HepG2 (cell line): ENCODE results near the gene CARS2. TPM values are rescaled to one million over a fixed set of nuclear protein-coding genes. Genes with fewer than 3 reads are reported as not detected.

ENCODE experiments used
- ATAC-seq: fragments of 200-7000 bp; cut with Tn5 transposase; 3 replicates; pipeline ENCODE4 v1.9.1; 2020; ENCODE audit warnings: mild to moderate bottlenecking, moderate library complexity
- BruUV-seq: library from RNA; stranded (reverse); fragments of 400-500 nt; replicated peaks from 2 replicates; lab custom pipeline; 2021; lab: Mats Ljungman, UMichigan
- CTCF ChIA-PET: fragments of 300-600 bp; formaldehyde crosslinking; extraction: SDS; loops from one replicate; lab custom pipeline; 2021; ENCODE audit warnings: low total read pairs, inconsistent platforms, low intra/inter-chr PET ratio; lab: Yijun Ruan, JAX
- POLR2A ChIA-PET: fragments of 350-600 bp; sonication (Branson Sonifier 250); formaldehyde crosslinking; loops from one replicate; lab custom pipeline; 2020; ENCODE audit warnings: antibody characterized with exemption, inconsistent platforms; lab: Yijun Ruan, JAX
- DNase-seq: peaks from one replicate; pipeline ENCODE4 v3.0.0-alpha.2; 2015; ENCODE audit warnings: low spot score
- FAIRE-seq: peaks from 3 replicates; lab custom pipeline; 2011; peaks lifted over from hg19 to GRCh38; lab: Jason Lieb, UNC
- H2AFZ ChIP-seq: one replicate; pipeline ENCODE4 v1.6.1; 2011; ENCODE audit warnings: low read length, inconsistent platforms
- H3K27ac ChIP-seq: fragments of 300-600 bp; 3 replicates; pipeline ENCODE4 v1.8.0; 2011; ENCODE audit warnings: mixed run types, mild to moderate bottlenecking, mixed read lengths, low read length, inconsistent platforms; ENCODE audit not compliant: insufficient read depth; ENCODE audit errors: extremely low read length
- H3K27me3 ChIP-seq, 2 experiments: fragments of 200-600 bp in 1 of 2; 2 replicates in 1 of 2; 3 replicates in 1 of 2; pipeline versions ENCODE4 v1.6.0 to v1.8.0; 2011; ENCODE audit warnings: low read length in 2 of 2, mild to moderate bottlenecking in 2 of 2, moderate library complexity in 2 of 2, inconsistent platforms in 1 of 2; ENCODE audit not compliant: insufficient read depth in 2 of 2, control insufficient read depth in 1 of 2
- H3K36me3 ChIP-seq, 2 experiments: fragments of 200-600 bp in 1 of 2; replicated peaks in 1 of 2; 2 replicates in 1 of 2; 3 replicates in 1 of 2; pipeline versions ENCODE4 v1.5.1 to v1.8.0; 2011; ENCODE audit warnings: low read length in 2 of 2, inconsistent platforms in 1 of 2; ENCODE audit not compliant: insufficient read depth in 2 of 2, control insufficient read depth in 1 of 2
- H3K4me1 ChIP-seq: 2 replicates; pipeline ENCODE4 v1.5.1; 2012; ENCODE audit warnings: low read length, inconsistent platforms; ENCODE audit not compliant: insufficient read depth
- H3K4me2 ChIP-seq: 2 replicates; pipeline ENCODE4 v1.6.0; 2011; ENCODE audit warnings: low read depth, low read length, inconsistent platforms
- H3K4me3 ChIP-seq, 3 experiments: fragments of 200-600 bp in 1 of 3; sonication (generic), shearing (Covaris generic) in 1 of 3; replicated peaks in 1 of 3; 2 replicates each; pipeline ENCODE4 v1.5.1; 2011 to 2016; ENCODE audit warnings: low read length in 3 of 3, inconsistent platforms in 2 of 3, low read depth in 2 of 3, mild to moderate bottlenecking in 2 of 3, control low read depth in 1 of 3, mixed read lengths in 1 of 3; ENCODE audit not compliant: insufficient read depth in 1 of 3
- H3K79me2 ChIP-seq: one replicate; pipeline ENCODE4 v1.6.1; 2011; ENCODE audit warnings: low read length, inconsistent platforms; ENCODE audit not compliant: insufficient read depth
- H3K9ac ChIP-seq: 2 replicates; pipeline ENCODE4 v1.6.0; 2011; ENCODE audit warnings: mild to moderate bottlenecking, low read depth, low read length, inconsistent platforms; ENCODE audit not compliant: insufficient read depth
- H3K9me3 ChIP-seq: 2 replicates; pipeline ENCODE4 v1.5.1; 2012; ENCODE audit warnings: mild to moderate bottlenecking, low read length
- H4K20me1 ChIP-seq: 2 replicates; pipeline ENCODE4 v1.6.0; 2011; ENCODE audit warnings: inconsistent platforms, mild to moderate bottlenecking, low read length, moderate library complexity; ENCODE audit not compliant: insufficient read depth
- CTCF ChIP-seq: sonication (generic); formaldehyde crosslinking; IDR thresholded peaks from 2 replicates; pipeline ENCODE4 v1.5.0; 2020; ENCODE audit warnings: mild to moderate bottlenecking, missing genetic modification reagents, moderate library complexity
- GFI1 ChIP-seq: sonication (generic); formaldehyde crosslinking; IDR thresholded peaks from 2 replicates; pipeline ENCODE4 v1.5.0; 2020; ENCODE audit warnings: missing genetic modification reagents, mild to moderate bottlenecking, borderline replicate concordance
- HNF1B ChIP-seq: sonication (generic); formaldehyde crosslinking; IDR thresholded peaks from 2 replicates; pipeline ENCODE4 v1.5.1; 2020; ENCODE audit warnings: mild to moderate bottlenecking, moderate library complexity, missing genetic modification reagents
- KLF13 ChIP-seq: sonication (generic); formaldehyde crosslinking; IDR thresholded peaks from 2 replicates; pipeline ENCODE4 v1.4.0; 2020; ENCODE audit warnings: mild to moderate bottlenecking, missing genetic modification reagents
- POLR2AphosphoS2 ChIP-seq: IDR thresholded peaks from 2 replicates; pipeline ENCODE4 v1.6.1; 2011; ENCODE audit warnings: low read depth, low read length, improper control_type of control experiment
- RFXAP ChIP-seq: sonication (generic); formaldehyde crosslinking; IDR thresholded peaks from 2 replicates; pipeline ENCODE4 v1.4.0; 2020; ENCODE audit warnings: missing genetic modification reagents, borderline replicate concordance
- SRSF9 ChIP-seq: fragments of 200-400 bp; formaldehyde crosslinking; IDR thresholded peaks from 2 replicates; pipeline ENCODE4 v1.6.1; 2018; ENCODE audit warnings: borderline replicate concordance, mild to moderate bottlenecking, low read depth, low read length; ENCODE audit not compliant: insufficient read depth, poor library complexity, severe bottlenecking
- SYNCRIP ChIP-seq: fragments of 200-400 bp; formaldehyde crosslinking; IDR thresholded peaks from 2 replicates; pipeline ENCODE4 v1.6.1; 2018; ENCODE audit warnings: mild to moderate bottlenecking, low read depth, low read length; ENCODE audit not compliant: insufficient read depth
- ZFY ChIP-seq: sonication (generic); formaldehyde crosslinking; IDR thresholded peaks from 2 replicates; pipeline ENCODE4 v1.4.0; 2020; ENCODE audit warnings: missing genetic modification reagents
- ZNF589 ChIP-seq: sonication (generic); formaldehyde crosslinking; conservative IDR thresholded peaks from 2 replicates; pipeline ENCODE4 v1.8.0; 2022; ENCODE audit warnings: mild to moderate bottlenecking, moderate library complexity, missing genetic modification reagents
- ZNF7 ChIP-seq: IDR thresholded peaks from 2 replicates; pipeline ENCODE4 v1.6.1; 2016; ENCODE audit warnings: missing biosample characterization, missing genetic modification reagents
- ZNF816 ChIP-seq: sonication (generic); formaldehyde crosslinking; IDR thresholded peaks from 2 replicates; pipeline ENCODE4 v1.8.0; 2022; ENCODE audit warnings: missing genetic modification reagents, mild to moderate bottlenecking, borderline replicate concordance
- WGBS: methylation state at CpG from one replicate; pipeline ENCODE4 v1.1.6; 2017; ENCODE audit warnings: low lambda C conversion rate; 5-methylcytosine and 5-hydroxymethylcytosine counted together
- in situ Hi-C: cut with HindIII; loops from 2 replicates; pipeline ENCODE4 v1.10.0; 2017; ENCODE audit warnings: low pct_unique_long_range_greater_than_20kb; ENCODE audit not compliant: extremely low pct_ligation_motif_present
- intact Hi-C: fragments of 100-400 bp; cut with micrococcal nuclease; formaldehyde crosslinking; loops from one replicate; pipeline ENCODE4 v1.10.0; 2022; ENCODE audit not compliant: unreplicated experiment
- polyA plus RNA-seq, 8 experiments: library from polyadenylated mRNA; depleted of rRNA in 3 of 8; stranded (reverse) in 7 of 8; unstranded in 1 of 8; fragments of >200 nt; fragmentation: Illumina TruSeq in 4 of 8; extraction: Trizol in 4 of 8; gene quantifications; 2 replicates each; pipeline versions ENCODE4 v1.2.1 to v1.2.3, GENCODE V29; 2011 to 2016; ENCODE audit warnings: low read depth in 4 of 8, missing spikeins in 1 of 8, mixed read lengths in 1 of 8; ENCODE audit not compliant: insufficient read depth in 1 of 8
- total RNA-seq, 5 experiments: library from RNA; depleted of rRNA; stranded (reverse); fragments of >200 nt; fragmentation: Illumina TruSeq; extraction: Trizol; gene quantifications; 2 replicates each; pipeline ENCODE4 v1.2.3, GENCODE V29; 2016; ENCODE audit warnings: low read depth in 1 of 5
- TF ChIP-seq, protein P1 (sequence below): sonication (generic); formaldehyde crosslinking; IDR thresholded peaks from 2 replicates; pipeline ENCODE4 v1.9.0; 2022; ENCODE audit warnings: missing genetic modification reagents, mild to moderate bottlenecking, borderline replicate concordance
- TF ChIP-seq, protein P2 (sequence below): sonication (generic); formaldehyde crosslinking; IDR thresholded peaks from 2 replicates; pipeline ENCODE4 v1.5.1; 2020; ENCODE audit warnings: mild to moderate bottlenecking, missing genetic modification reagents
- TF ChIP-seq, protein P3 (sequence below): sonication (generic); formaldehyde crosslinking; IDR thresholded peaks from 2 replicates; pipeline ENCODE4 v1.4.0; 2020; ENCODE audit warnings: mild to moderate bottlenecking, missing genetic modification reagents

CARS2 gene
- total and polyA plus RNA-seq, 2 of the 13 experiments (the other 11 are each of a cell fraction or from before 2014, with no cell fraction given) = 41.1 to 59.3 TPM

GRCh38 chr13:110652764-110653163, 53.2 kb downstream of the CARS2 start (continued):
- no peak for TF ChIP-seq ZNF589
- TF ChIP-seq, protein P1, sequence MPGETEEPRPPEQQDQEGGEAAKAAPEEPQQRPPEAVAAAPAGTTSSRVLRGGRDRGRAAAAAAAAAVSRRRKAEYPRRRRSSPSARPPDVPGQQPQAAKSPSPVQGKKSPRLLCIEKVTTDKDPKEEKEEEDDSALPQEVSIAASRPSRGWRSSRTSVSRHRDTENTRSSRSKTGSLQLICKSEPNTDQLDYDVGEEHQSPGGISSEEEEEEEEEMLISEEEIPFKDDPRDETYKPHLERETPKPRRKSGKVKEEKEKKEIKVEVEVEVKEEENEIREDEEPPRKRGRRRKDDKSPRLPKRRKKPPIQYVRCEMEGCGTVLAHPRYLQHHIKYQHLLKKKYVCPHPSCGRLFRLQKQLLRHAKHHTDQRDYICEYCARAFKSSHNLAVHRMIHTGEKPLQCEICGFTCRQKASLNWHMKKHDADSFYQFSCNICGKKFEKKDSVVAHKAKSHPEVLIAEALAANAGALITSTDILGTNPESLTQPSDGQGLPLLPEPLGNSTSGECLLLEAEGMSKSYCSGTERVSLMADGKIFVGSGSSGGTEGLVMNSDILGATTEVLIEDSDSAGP = no peak
- no peak for TF ChIP-seq POLR2AphosphoS2
- TF ChIP-seq ZFY (CRISPR knock-in tag) = no peak
- TF ChIP-seq GFI1 (CRISPR knock-in tag) = no peak
- no peak for TF ChIP-seq CTCF (CRISPR knock-in tag)

DNA sequence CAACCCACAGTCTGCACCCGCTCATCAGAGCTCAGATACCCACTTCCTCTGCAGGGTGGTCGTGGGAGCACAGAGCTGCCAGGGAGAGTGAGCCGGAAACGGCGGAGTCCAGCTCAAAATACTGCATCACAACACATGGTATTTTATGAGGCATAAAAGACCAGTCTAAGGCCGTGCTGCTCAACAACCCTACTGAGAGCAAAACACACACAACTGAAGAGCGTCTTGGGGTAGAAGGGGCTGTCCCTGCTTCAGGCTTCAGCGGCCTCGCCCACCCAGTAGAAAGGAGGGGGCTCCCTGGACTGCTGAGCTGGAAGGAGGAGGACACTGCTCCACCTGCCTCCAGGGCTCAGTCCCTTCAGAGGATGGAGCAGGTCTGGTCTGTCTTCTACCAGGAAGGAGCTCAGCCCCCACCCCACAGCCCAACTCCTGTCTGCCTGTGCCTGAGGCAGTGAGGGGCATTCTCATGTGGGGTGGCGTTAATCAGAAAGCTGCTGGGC, 53.6 kb downstream of the CARS2 start:
- no peaks in the 10 kb centered on the region for H3K9me3 ChIP-seq
- H3K4me3 ChIP-seq = no peak overlapping the region
- H3K27ac ChIP-seq = no peak overlapping the region
- ChIA-PET POLR2A (no interaction called here), CTCF (no interaction called here)
- intact Hi-C loops (no loop called here), in situ Hi-C loops (no loop called here)
- WGBS = 91% methylated on average over 7 of the region's 10 CpGs
- H3K36me3 ChIP-seq = peaks cover 6 to 29% of the 10 kb centered on the region in 2 experiments
- no peak for ATAC-seq
- no peak overlapping the region for H3K9ac ChIP-seq
- H2AFZ ChIP-seq = no peak overlapping the region
- H3K4me1 ChIP-seq = no peaks in the 10 kb centered on the region
- no peak overlapping the region for H3K4me2 ChIP-seq
- H3K79me2 ChIP-seq = no peaks in the 10 kb centered on the region
- BruUV-seq = no TSS peak
- FAIRE-seq = no peak
- H4K20me1 ChIP-seq = no peaks in the 10 kb centered on the region
- no peaks in the 10 kb centered on the region for H3K27me3 ChIP-seq
- no peak for DNase-seq
- no peak for TF ChIP-seq HNF1B (CRISPR knock-in tag)
- no peak for TF ChIP-seq ZNF7
- TF ChIP-seq ZNF816 (CRISPR knock-in tag) = no peak
- TF ChIP-seq, protein P2, sequence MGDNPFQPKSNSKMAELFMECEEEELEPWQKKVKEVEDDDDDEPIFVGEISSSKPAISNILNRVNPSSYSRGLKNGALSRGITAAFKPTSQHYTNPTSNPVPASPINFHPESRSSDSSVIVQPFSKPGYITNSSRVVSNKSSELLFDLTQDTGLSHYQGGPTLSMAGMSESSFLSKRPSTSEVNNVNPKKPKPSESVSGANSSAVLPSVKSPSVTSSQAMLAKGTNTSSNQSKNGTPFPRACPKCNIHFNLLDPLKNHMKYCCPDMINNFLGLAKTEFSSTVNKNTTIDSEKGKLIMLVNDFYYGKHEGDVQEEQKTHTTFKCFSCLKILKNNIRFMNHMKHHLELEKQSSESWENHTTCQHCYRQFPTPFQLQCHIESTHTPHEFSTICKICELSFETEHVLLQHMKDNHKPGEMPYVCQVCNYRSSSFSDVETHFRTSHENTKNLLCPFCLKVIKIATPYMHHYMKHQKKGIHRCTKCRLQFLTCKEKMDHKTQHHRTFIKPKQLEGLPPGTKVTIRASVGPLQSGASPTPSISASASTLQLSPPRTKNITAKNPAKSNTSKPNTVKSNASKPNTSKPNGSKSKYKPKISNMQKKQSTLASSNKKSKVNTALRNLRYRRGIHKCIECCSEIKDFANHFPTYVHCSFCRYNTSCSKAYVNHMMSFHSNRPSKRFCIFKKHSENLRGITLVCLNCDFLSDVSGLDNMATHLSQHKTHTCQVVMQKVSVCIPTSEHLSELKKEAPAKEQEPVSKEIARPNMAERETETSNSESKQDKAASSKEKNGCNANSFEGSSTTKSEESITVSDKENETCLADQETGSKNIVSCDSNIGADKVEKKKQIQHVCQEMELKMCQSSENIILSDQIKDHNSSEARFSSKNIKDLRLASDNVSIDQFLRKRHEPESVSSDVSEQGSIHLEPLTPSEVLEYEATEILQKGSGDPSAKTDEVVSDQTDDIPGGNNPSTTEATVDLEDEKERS (CRISPR knock-in tag) = no peak
- no peak for TF ChIP-seq RFXAP (CRISPR knock-in tag)
- TF ChIP-seq, protein P3, sequence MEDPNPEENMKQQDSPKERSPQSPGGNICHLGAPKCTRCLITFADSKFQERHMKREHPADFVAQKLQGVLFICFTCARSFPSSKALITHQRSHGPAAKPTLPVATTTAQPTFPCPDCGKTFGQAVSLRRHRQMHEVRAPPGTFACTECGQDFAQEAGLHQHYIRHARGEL (CRISPR knock-in tag) = no peak
- TF ChIP-seq KLF13 (CRISPR knock-in tag) = no peak
- no peak for TF ChIP-seq SYNCRIP
- no peak for TF ChIP-seq SRSF9
